Measurements from ENCODE around the gene RAB14. TPM values are rescaled to one million over a fixed set of nuclear protein-coding genes. Genes with fewer than 3 reads are reported as not detected.

Gene RAB14
- total RNA-seq, 4 donors from 2014 or later, result 26.2 to 54.1 (median 33.8) TPM

- no peak for DNase-seq
- TF ChIP-seq CTCF (IDR thresholded peaks at IDR 0.05) (no peak), POLR2A (IDR thresholded peaks at IDR 0.05) (no peak)
- peaks cover 0 to 27% (median 1%) of the 10 kb centered on the region in 4 donors for H3K4me1 ChIP-seq
- H3K27me3 ChIP-seq, result no peaks in the 10 kb centered on the region
- no peaks in the 10 kb centered on the region for H3K9me3 ChIP-seq
- no peak overlapping the region for H3K27ac ChIP-seq
- H3K36me3 ChIP-seq, result peaks cover 0 to 75% (median 0%) of the 10 kb centered on the region in 3 donors
- no peak overlapping the region for H3K4me3 ChIP-seq
Observed at GRCh38 chr9:121178676-121179372, 22.8 kb downstream of the RAB14 start.

- Histone ChIP-seq H3K9me3 (no peaks in the 10 kb centered on the region), H3K4me1 (no peaks in the 10 kb centered on the region), H3K4me3 (no peak overlapping the region), H3K27ac (no peak overlapping the region), H3K27me3 (no peaks in the 10 kb centered on the region), H3K36me3 (peaks cover 0 to 79% (median 0%) of the 10 kb centered on the region in 3 donors)
- no peak for TF ChIP-seq POLR2A (IDR thresholded peaks at IDR 0.05)
- no peak for TF ChIP-seq CTCF (IDR thresholded peaks at IDR 0.05)
- no peak for DNase-seq
Observed at GRCh38 chr9:121173501-121173900, 28.2 kb downstream of the RAB14 start.

- no peak for DNase-seq
- TF ChIP-seq POLR2A (IDR thresholded peaks at IDR 0.05) (no peak), CTCF (IDR thresholded peaks at IDR 0.05) (no peak)
- Histone ChIP-seq H3K27ac (no peak overlapping the region), H3K36me3 (peaks cover 0 to 79% (median 0%) of the 10 kb centered on the region in 3 donors), H3K4me1 (no peaks in the 10 kb centered on the region), H3K9me3 (no peaks in the 10 kb centered on the region), H3K27me3 (no peaks in the 10 kb centered on the region), H3K4me3 (no peak overlapping the region)
Observed at GRCh38 chr9:121172726-121173487, 28.8 kb downstream of the RAB14 start.

GRCh38 chr9:121171236-121171635 lies 30.4 kb downstream of the RAB14 start:
- Histone ChIP-seq H3K9me3 (no peaks in the 10 kb centered on the region), H3K27me3 (no peaks in the 10 kb centered on the region), H3K36me3 (peaks cover 0 to 70% (median 0%) of the 10 kb centered on the region in 3 donors), H3K4me3 (no peak overlapping the region), H3K27ac (no peak overlapping the region), H3K4me1 (no peaks in the 10 kb centered on the region)
- DNase-seq, result no peak
- no peak for TF ChIP-seq CTCF (IDR thresholded peaks at IDR 0.05)
- TF ChIP-seq POLR2A (IDR thresholded peaks at IDR 0.05), result no peak

- H3K36me3 ChIP-seq, result peaks cover 0 to 58% (median 0%) of the 10 kb centered on the region in 3 donors
Observed at GRCh38 chr9:121169094-121169601, 32.5 kb downstream of the RAB14 start.

More at GRCh38 chr9:121169094-121169601, 32.5 kb downstream of the RAB14 start:
- no peak overlapping the region for H3K4me3 ChIP-seq
- no peak for DNase-seq
- H3K4me1 ChIP-seq, result no peaks in the 10 kb centered on the region
- no peaks in the 10 kb centered on the region for H3K9me3 ChIP-seq
- H3K27me3 ChIP-seq, result no peaks in the 10 kb centered on the region
- TF ChIP-seq CTCF (IDR thresholded peaks at IDR 0.05), result peak in 4 of 6 experiments; percentile 25 to 37 (median 32)
- TF ChIP-seq POLR2A (IDR thresholded peaks at IDR 0.05), result no peak
- H3K27ac ChIP-seq, result peak overlapping the region in 1 of 4 donors; percentile 25
